ENCODE measurements around the gene MAFB.

GRCh38 chr20:40724566-40724965 is 35.5 kb upstream of the MAFB start:
- TF ChIP-seq, protein P1, sequence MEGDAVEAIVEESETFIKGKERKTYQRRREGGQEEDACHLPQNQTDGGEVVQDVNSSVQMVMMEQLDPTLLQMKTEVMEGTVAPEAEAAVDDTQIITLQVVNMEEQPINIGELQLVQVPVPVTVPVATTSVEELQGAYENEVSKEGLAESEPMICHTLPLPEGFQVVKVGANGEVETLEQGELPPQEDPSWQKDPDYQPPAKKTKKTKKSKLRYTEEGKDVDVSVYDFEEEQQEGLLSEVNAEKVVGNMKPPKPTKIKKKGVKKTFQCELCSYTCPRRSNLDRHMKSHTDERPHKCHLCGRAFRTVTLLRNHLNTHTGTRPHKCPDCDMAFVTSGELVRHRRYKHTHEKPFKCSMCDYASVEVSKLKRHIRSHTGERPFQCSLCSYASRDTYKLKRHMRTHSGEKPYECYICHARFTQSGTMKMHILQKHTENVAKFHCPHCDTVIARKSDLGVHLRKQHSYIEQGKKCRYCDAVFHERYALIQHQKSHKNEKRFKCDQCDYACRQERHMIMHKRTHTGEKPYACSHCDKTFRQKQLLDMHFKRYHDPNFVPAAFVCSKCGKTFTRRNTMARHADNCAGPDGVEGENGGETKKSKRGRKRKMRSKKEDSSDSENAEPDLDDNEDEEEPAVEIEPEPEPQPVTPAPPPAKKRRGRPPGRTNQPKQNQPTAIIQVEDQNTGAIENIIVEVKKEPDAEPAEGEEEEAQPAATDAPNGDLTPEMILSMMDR (conservative IDR thresholded peaks at IDR 0.05; ENCODE audit: low read length): no peak
- no peak for TF ChIP-seq EZH2phosphoT487 (IDR thresholded peaks at IDR 0.05; ENCODE audit: borderline replicate concordance, low read depth, low read length)
